GM12892 (cell line): Measurements from ENCODE around the gene C1D.

Source experiments
- POLR2A ChIP-seq: IDR thresholded peaks from 2 replicates; pipeline ENCODE4 v1.6.1; 2011; ENCODE audit warnings: low read depth, low read length, control low read depth
- POLR2AphosphoS5 ChIP-seq: IDR thresholded peaks from 2 replicates; pipeline ENCODE4 v1.6.1; 2011; ENCODE audit warnings: low read depth, low read length, control low read depth

GRCh38 chr2:68044099-68044498, 18.7 kb downstream of the C1D start:
- TF ChIP-seq POLR2A (no peak), POLR2AphosphoS5 (no peak)
